Gastrocnemius medialis (tissue), 4 donors: Measurements from ENCODE around the gene PAFAH2. TPM values are rescaled to one million over a fixed set of nuclear protein-coding genes. Genes with fewer than 3 reads are reported as not detected.

Source experiments
- ATAC-seq, 2 donors: fragments of 150-250 bp; one replicate each; pipeline ENCODE4 v1.9.1; 2016
- DNase-seq, 2 donors: peaks; one replicate each; pipeline ENCODE4 v3.0.0-alpha.2; 2019
- H3K27ac ChIP-seq, 4 donors: fragments of 200-600 bp; sonication (generic); 1 replicate in 1 of 4; 2 replicates in 3 of 4; pipeline ENCODE4 v1.5.1; 2016 to 2018; ENCODE audit warnings: mild to moderate bottlenecking in 2 of 4, moderate library complexity in 1 of 4
- H3K27me3 ChIP-seq, 3 donors: fragments of 200-600 bp; sonication (generic) in 2 of 3; 1 replicate in 1 of 3; 2 replicates in 2 of 3; pipeline versions ENCODE4 v1.5.1 to v1.6.0; 2016 to 2019; ENCODE audit warnings: mild to moderate bottlenecking in 1 of 3, moderate library complexity in 1 of 3
- H3K36me3 ChIP-seq, 2 donors: fragments of 200-600 bp; sonication (generic) in 1 of 2; one replicate each; pipeline ENCODE4 v1.5.1; 2017 to 2018
- H3K4me1 ChIP-seq, 2 donors: fragments of 200-600 bp; sonication (generic) in 1 of 2; one replicate each; pipeline ENCODE4 v1.5.1; 2016 to 2017; ENCODE audit warnings: mild to moderate bottlenecking in 2 of 2
- H3K4me3 ChIP-seq, 4 donors: fragments of 200-600 bp; sonication (generic) in 3 of 4; 1 replicate in 1 of 4; 2 replicates in 3 of 4; pipeline ENCODE4 v1.5.1; 2016 to 2019; ENCODE audit warnings: mild to moderate bottlenecking in 2 of 4
- H3K9me3 ChIP-seq, 3 donors: fragments of 200-600 bp; sonication (generic) in 2 of 3; 1 replicate in 1 of 3; 2 replicates in 2 of 3; pipeline ENCODE4 v1.5.1; 2016 to 2019
- POLR2A ChIP-seq, 2 donors: fragments of 450-650 bp; IDR thresholded peaks; one replicate each; pipeline ENCODE4 v1.6.1; 2017; ENCODE audit warnings: antibody characterized with exemption in 2 of 2, mild to moderate bottlenecking in 2 of 2, moderate library complexity in 2 of 2
- in situ Hi-C, 4 donors: fragments of 200-750 bp; cut with MboI; loops; one replicate each; pipeline versions ENCODE4 v1.15.0 to v1.8.0; 2017; ENCODE audit warnings: low sequenced_read_pairs in 4 of 4
- intact Hi-C: fragments of 100-400 bp; cut with DNase I; formaldehyde crosslinking; loops from one replicate; pipeline ENCODE4 v1.15.1; 2023; ENCODE audit warnings: low total_unique reads
- total RNA-seq, 4 donors: library from RNA; depleted of rRNA; stranded (reverse); fragments of >200 nt; gene quantifications; one replicate each; pipeline versions ENCODE4 v1.1.0 to v1.2.3, GENCODE V29; 2016
- TF ChIP-seq, protein P1 (sequence below), 5 experiments: fragments of 450-650 bp in 3 of 5; fragments of 200-600 bp in 2 of 5; sonication (generic) in 2 of 5; IDR thresholded peaks in 4 of 5; conservative IDR thresholded peaks in 1 of 5; 1 replicate in 4 of 5; 2 replicates in 1 of 5; pipeline ENCODE4 v1.5.1; 2016 to 2019; ENCODE audit warnings: antibody characterized with exemption in 5 of 5, mild to moderate bottlenecking in 3 of 5, moderate library complexity in 3 of 5

The PAFAH2 gene
- total RNA-seq, 4 donors from 2014 or later = 9.0 to 35.5 (median 16.1) TPM

DNA sequence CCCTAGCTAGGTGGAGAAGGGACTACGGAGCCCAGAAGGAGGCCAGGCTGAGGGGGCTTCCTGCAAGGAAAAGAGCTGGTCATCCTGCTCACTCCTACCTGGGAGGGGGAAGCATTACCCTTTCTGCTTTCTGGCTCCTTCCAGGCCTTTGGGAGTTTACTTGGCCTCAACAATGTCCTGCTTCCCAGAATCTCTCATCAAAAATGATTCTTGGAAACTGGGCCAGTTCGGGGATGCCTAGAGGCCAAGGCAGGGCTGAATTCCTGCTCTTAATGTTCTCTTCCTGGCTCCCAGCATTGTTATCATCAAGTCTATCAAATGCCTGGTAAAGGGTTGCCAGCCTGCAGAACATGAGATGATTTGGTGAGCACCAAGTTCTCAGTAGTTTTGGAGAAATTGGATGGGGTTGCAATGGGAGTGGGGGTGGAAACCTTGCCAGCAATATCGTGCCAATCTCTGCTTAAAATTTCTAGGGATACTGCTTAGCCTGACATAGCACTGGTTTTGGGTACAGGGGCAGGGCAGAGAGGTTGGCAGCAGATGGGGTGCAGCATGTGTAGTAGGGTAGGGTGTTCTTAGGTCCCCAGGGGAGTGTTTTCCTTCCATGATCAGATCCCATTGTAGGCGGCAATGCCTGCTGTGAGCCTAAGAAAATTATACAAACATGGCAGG is 7.7 kb upstream of the PAFAH2 start:
- no peak overlapping the region for H3K27ac ChIP-seq
- in situ Hi-C loops = no loop called here
- no peaks in the 10 kb centered on the region for H3K4me1 ChIP-seq
- ATAC-seq (no peak), DNase-seq (no peak)
- H3K4me3 ChIP-seq = no peak overlapping the region
- intact Hi-C loops = no loop called here
- no peaks in the 10 kb centered on the region for H3K27me3 ChIP-seq
- no peaks in the 10 kb centered on the region for H3K9me3 ChIP-seq
- H3K36me3 ChIP-seq = no peaks in the 10 kb centered on the region
- TF ChIP-seq POLR2A (IDR thresholded peaks at IDR 0.05) = no peak
- TF ChIP-seq, protein P1, sequence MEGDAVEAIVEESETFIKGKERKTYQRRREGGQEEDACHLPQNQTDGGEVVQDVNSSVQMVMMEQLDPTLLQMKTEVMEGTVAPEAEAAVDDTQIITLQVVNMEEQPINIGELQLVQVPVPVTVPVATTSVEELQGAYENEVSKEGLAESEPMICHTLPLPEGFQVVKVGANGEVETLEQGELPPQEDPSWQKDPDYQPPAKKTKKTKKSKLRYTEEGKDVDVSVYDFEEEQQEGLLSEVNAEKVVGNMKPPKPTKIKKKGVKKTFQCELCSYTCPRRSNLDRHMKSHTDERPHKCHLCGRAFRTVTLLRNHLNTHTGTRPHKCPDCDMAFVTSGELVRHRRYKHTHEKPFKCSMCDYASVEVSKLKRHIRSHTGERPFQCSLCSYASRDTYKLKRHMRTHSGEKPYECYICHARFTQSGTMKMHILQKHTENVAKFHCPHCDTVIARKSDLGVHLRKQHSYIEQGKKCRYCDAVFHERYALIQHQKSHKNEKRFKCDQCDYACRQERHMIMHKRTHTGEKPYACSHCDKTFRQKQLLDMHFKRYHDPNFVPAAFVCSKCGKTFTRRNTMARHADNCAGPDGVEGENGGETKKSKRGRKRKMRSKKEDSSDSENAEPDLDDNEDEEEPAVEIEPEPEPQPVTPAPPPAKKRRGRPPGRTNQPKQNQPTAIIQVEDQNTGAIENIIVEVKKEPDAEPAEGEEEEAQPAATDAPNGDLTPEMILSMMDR (IDR thresholded peaks at IDR 0.05 in 4 of 5, conservative IDR thresholded peaks at IDR 0.05 in 1 of 5) = no peak

DNA sequence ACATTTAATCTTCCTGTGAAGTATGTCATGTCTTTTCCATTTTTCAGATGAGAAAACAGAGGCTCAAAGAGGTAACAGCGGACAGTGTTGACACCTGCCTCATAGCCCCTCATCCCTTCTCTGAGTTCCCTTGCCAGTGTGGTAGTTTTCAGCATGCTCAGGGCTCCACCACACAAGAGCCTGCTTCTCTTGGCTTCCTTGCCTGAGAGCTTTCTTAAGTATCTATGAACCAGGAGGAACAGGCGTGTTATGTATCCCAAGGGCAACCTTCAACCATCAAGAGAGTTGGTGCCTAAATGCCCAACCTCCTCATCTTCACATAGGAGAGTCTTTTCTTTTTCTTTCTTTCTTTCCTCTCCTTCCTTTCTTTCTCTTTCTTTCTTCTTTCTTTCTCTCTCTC is 5.9 kb upstream of the PAFAH2 start:
- intact Hi-C loops (no loop called here), in situ Hi-C loops (loop anchor here in 1 of 4 donors (5.0 kb wide), 1 partner anchor 106 kb away; no protein-coding TSS in a partner anchor)
- TF ChIP-seq, protein P1 (IDR thresholded peaks at IDR 0.05 in 4 of 5, conservative IDR thresholded peaks at IDR 0.05 in 1 of 5) = no peak
- no peak for TF ChIP-seq POLR2A (IDR thresholded peaks at IDR 0.05)

DNA sequence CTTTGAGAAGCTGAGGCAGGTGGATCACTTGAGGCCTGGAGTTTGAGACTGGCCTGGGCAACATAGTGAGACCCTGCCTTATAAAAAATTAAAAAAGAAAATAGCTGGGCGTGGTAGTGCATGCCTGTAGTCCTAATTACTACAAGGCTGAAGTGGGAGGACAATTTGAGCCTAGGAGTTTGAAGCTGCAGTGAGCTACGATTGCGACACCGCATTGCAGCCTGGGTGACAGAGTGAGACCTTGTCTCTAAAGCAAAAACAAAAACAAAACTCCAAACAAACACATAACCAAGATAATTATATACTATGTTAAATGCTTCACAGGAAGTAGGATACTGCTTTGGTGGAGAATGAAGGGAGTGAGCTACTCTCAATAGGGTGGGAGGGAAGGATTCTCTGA is 5.4 kb upstream of the PAFAH2 start:
- H3K4me1 ChIP-seq = peaks cover 0 to 5% of the 10 kb centered on the region in 2 donors
- no peaks in the 10 kb centered on the region for H3K9me3 ChIP-seq
- H3K27me3 ChIP-seq = no peaks in the 10 kb centered on the region
- DNase-seq = no peak
- TF ChIP-seq POLR2A (IDR thresholded peaks at IDR 0.05) = no peak
- TF ChIP-seq, protein P1 (IDR thresholded peaks at IDR 0.05 in 4 of 5, conservative IDR thresholded peaks at IDR 0.05 in 1 of 5) = no peak
- in situ Hi-C loops = loop anchor here in 1 of 4 donors (5.0 kb wide), 1 partner anchor 106 kb away; no protein-coding TSS in a partner anchor
- H3K27ac ChIP-seq = no peak overlapping the region
- no peaks in the 10 kb centered on the region for H3K36me3 ChIP-seq
- intact Hi-C loops = no loop called here
- no peak for ATAC-seq
- H3K4me3 ChIP-seq = no peak overlapping the region

More for the DNA sequence above, 5.9 kb upstream of the PAFAH2 start:
- H3K9me3 ChIP-seq = no peaks in the 10 kb centered on the region
- no peak for ATAC-seq
- H3K4me3 ChIP-seq = no peak overlapping the region
- no peak overlapping the region for H3K27ac ChIP-seq
- peaks cover 0 to under 1% of the 10 kb centered on the region in 2 donors for H3K4me1 ChIP-seq
- no peaks in the 10 kb centered on the region for H3K36me3 ChIP-seq
- DNase-seq = no peak
- H3K27me3 ChIP-seq = no peaks in the 10 kb centered on the region

DNA sequence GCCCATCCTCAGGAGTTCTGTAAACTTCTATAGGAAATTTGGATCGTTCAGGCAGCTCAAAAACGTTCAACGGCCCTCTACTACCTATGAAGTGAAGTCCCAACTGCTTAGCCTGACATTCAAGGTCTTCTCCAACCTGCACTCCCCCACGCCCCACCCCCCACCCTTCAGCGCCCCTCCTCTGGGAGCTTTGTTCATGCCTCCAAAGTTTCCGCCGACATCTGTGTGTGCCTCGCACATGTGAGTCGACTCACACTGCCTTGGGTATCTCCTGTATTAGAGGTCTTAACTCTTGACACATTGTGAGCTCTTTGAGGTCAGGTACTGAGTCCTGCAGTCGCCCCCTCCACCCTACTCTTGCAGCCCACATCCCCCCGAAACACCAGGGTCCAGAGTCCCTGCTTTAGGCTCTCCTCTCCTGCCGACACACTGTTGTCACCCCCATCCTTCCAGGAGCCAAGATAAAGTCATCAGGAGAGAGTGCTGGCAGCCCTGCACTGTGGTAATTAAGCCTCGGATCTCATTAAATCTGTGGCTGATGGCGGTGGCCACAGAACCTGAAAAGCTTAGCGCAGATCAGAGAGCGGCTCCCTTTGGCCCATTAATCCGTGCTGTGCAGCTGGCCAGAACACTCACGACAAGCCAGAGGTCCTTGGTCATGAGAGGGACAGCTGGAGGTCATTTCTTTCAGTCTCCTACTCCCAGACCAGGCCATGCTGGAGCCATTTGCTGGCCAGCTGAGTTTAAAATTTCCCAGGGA is 1.4 kb upstream of the PAFAH2 start:
- no peak for TF ChIP-seq POLR2A (IDR thresholded peaks at IDR 0.05)
- TF ChIP-seq, protein P1 (IDR thresholded peaks at IDR 0.05 in 4 of 5, conservative IDR thresholded peaks at IDR 0.05 in 1 of 5) = no peak
- H3K9me3 ChIP-seq = no peaks in the 10 kb centered on the region
- peak overlapping the region; percentile 65 to 96 (median 87) for H3K27ac ChIP-seq
- H3K36me3 ChIP-seq = no peaks in the 10 kb centered on the region
- no peak for ATAC-seq
- peak in 1 of 2 donors; percentile 24 for DNase-seq
- intact Hi-C loops (loop anchor here (5.0 to 10.0 kb wide), 2 partner anchors 177 to 1354 kb away; partner anchors contain the start of gene SRRM1), in situ Hi-C loops (loop anchor here in 3 of 4 donors (5.0 to 10.0 kb wide), 2 partner anchors 102 to 104 kb away; no protein-coding TSS in a partner anchor)
- no peaks in the 10 kb centered on the region for H3K27me3 ChIP-seq
- peaks cover 15 to 16% of the 10 kb centered on the region in 2 donors for H3K4me1 ChIP-seq
- H3K4me3 ChIP-seq = peak overlapping the region in 1 of 4 donors; percentile 49
